SW480 (cell line): ENCODE results near the gene ANKRD36C.
"Not testable (repeated sequence)": the region's sequence is repeated elsewhere in the genome, so short reads cannot be mapped to it uniquely, and the experiment has no call there.

ENCODE experiments used
- DNase-seq: peaks from one replicate; pipeline ENCODE4 v3.0.0-alpha.2; 2016; ENCODE audit warnings: low spot score

ANKRD36C gene

DNA sequence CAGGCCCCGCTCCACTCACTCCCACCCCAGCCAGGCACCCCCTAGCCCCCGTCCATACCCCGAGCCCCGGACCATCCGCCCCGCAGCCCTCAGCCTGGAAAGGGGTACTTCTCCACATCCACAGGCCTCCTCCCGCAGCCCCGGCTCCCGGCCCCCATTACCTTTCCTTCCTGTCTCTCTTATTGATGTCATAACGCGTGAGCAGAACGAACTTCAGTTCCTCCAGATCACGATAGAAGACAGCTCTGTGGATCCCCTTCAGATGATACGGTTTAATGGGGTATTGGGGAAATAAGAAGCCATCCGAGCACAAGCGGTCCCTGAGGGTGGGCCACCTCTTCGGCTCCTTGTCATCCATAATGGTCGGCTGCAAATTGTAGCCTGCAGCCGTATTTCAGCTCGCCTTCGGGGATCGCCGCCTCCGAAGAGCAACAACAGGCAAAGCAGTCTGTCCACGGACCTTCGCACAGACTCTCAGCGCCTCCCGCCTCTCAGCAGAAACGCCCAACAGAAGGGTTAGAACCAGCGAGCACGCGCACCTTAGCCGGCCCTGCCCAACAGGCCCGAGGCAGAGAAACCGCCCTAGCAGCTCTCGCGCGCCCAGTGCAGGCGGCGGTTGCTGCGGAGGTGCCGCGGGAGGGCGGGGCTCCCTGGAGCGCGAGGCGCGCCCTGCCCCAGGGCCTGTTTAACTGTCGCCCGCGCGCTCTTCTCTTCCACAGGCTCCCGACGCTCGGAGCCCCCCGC lies at the start of gene ANKRD36C:
ANKRD36C (minus strand) TSS at position 474 of the 744 bp plus-strand sequence; CDS start at position 358, 116 bp downstream.
- peak; percentile 41 for DNase-seq

DNA sequence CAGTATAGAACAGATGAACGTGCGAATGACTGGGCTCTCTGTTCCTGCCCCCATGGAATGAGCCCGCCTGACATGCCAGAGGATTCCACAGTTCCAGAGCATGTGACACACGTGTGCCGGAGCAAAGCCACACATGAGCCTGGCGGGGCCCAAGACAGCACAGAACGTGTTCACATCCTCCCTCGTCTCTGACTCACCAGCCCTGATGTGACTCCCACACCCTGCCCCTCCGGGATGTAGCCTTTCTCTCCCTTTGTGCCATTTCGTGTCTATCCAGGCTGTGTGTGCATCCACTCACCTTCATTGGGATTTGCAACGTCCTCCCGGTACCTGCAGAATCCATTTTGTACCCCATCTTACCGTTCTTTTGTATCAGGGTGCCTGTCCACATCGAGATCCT lies 43.9 kb upstream of the ANKRD36C start:
- DNase-seq: not testable (repeated sequence)

DNA sequence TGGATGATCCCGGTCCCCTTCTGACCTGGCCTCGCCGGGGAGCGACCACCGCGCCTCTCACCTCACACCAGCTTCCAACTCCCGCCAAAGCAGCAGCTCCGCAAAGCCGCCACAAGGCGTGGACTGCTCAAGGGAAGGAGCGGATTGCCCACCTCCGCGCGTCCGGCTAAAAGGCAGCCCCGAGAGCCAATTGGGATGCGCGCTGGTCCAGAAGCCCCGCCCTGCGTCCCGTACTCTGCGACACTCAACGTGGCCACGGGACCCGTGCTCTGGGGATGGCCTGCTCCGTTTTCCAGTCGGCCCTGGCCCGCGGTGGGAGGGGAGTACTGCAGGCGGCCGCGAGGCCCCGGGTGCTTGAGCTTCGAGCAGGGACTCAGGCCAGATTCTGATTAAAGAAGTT lies 43.2 kb upstream of the ANKRD36C start, which contains the start of gene GPAT2:
GPAT2 (minus strand) TSS at position 125 of the 400 bp plus-strand sequence. CDS start 2,557 bp downstream, outside the sequence.
- DNase-seq: not testable (repeated sequence)

DNA sequence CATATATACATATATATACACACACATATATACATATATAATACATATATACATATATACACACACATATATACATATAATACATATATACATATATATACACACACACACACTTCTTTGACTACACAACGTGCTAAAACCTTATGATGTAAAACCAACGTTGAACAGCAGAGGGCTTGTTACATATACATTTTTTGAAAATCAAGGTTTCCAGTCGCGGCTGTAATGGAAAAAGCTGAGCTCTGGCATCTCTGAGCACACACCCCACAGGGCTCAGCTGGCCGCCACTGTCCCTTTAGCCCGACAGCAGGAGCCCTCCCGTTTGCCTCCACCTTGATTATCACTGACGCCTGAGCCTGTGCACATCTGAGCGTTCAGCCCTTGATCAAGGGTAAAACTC lies 42.4 kb upstream of the ANKRD36C start:
- DNase-seq: not testable (repeated sequence)

DNA sequence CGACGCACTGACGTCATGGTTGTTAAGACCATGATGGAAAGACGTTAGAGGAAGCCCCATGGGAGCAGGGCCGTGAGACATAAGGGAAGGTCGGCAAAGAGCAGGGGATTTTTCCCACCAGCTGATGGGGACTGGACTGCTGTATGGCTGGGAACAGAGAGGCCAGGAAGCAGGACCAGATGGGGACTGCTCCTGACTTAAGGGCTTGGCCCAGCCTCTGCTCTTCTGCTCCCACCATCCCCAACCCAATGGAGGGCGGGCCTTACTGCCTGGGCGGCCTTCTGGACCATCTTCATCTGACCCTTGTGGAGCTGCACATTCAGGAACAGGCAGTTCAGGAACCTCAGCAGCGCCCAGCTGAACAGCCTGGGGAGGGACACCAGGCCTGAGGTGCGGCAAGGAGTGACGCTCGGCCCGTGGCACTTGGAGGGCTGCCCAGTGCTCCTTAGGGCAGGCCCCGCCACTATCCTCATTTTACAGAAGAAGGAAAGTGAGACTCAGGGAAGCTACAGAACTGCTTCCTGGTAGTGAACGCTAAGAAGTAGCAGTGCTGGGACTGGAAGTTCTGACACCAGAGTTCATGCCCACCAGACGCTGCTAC lies 36.2 kb upstream of the ANKRD36C start:
- DNase-seq: not testable (repeated sequence)

DNA sequence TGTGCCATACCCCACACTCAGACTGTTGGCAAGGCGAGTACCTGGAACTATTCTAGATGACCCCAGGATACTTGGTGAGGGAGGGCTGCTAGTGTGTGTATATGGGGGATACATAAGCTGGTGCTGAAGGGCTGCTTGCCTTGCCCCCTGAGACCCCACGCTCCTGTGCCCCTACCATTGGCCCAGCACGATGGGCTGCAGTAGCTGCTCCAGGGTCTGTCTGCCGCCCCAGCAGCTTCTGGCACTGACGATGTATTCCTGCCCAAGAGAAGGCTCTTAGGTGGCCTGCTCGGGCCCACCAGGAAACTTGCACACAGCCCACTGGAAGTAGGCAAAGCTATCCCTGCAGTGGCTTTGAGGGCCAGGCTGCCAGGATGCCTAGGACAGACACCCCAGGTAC lies 34.1 kb upstream of the ANKRD36C start:
- DNase-seq: not testable (repeated sequence)

DNA sequence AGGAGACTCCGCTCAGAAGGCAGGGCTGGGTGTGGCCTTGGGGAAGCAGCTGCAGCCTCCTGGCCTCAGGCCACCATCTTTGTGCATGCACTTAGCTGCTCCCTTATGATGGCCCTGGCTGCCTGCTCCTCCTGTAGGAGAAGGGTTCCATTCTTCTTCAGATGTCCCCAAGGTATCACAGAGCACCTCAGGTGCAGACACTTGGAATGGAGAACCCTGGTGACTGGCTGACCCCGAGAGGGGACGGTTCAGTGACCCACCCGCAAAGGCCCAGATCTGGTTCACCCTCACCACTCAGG lies 33.5 kb upstream of the ANKRD36C start:
- no peak for DNase-seq

DNA sequence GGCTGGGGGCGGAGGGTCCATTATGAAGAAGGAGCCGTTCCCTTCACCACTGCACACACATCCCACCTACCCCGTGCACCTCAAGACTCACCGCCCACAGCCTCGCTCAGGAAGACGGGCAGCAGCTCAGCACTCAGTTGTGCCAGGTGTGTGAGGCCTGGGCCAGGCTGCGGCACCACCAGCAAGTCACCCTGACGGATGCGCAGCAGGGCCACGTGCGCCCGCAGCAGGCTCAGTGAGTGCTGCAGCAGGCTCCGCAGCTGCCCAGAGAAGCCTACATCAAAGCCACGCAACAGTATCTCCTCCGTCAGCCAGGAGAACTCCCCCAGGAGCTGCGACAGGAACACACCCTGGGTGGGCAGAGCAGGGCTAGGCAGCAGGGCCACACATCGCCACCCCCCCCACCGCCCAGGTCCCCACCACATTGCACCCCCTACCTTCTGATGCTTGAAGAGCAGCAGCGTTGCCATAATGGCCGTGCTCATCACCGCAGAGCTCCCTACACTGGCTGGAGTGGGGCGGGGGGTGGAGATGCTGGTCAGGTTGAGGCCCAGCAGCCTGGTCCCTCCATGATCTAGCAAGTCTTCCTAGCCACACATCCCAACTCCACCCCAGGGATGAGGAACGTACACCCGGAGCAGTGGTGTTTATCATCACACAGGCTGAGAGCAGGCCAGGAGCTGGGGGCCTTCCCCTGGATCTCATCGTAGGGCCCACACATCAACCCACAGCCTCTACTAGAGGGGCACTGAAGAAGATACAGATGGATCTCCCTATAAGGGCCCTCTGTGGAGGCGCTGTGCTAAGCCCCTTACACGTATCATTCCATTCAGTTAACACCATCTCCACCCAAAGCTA lies 32.9 kb upstream of the ANKRD36C start:
- DNase-seq: no peak

DNA sequence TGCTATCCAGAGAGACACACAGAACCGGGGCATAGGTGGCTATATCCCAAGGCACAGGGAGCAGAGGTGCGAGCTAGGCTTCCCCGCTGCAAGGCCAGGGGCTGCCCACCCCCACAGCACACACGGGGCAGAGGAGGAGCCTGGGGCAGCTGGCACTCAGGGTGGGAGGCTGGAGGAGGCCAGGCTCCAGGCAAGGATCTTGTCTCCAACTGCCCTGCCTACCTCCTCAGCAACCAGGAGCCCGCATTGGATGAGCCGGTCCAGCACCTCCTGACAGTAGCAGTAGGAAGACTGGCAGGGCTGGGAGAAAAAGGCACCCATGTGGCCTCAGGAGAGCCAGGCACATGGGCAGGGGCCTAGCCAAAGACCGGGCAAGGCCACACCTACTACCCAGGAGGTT lies 32.1 kb upstream of the ANKRD36C start:
- not testable (repeated sequence) for DNase-seq

DNA sequence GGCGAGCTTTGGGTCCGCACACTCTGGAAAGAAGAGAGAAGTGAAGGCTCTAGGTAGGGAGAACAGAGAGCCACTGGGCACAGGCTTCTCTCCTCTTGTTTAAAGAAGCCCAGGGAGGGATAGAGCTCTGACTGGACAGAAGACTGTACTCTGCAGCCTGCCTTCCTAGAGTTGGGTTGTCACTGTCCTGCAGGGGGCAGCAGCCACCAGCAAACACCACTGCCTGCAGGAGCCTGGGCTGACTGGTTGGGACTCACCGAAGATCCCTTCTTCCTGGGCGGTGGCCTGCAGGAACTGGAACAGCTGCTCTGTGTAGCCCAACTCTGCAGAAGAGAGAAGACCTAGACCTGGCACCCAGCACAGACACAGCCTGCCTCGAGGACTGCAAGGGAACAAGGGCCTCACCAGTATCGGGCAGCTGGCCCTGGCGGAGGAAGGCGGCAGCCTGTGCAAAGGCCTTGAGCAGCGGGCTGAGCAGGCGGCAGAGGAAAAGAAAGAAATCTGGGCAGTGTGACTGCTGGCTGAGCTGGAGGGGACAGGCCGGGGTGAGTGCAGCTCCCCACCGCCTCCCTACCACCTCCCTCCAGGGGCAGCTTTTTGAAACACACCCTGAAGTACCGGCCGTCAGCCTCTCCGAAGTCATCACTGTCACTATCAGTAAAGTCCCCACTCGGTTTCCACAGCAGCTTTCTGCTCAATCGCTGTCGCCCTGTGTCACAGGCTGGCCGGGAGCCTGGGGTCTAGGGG lies 31.2 kb upstream of the ANKRD36C start:
- peak; percentile 81 for DNase-seq

DNA sequence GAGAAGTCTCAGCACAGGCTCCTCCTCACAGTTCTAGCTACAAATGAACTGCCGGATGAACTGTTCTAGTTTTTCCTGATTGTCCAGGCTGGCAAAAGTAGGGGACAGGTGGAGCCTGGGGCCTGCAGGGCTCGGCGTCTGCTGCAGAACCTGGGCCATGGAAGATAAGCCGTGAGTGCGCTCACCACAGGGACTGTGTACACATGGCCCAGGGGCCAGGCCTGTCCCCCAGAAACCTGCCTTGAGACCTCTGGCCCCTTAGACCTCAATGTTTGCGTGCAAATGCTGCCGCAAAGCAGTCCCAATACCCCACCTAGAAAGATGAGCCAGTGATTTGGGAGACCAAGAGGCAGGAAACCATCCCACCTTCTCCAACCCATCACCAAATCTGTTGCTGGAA lies 30.5 kb upstream of the ANKRD36C start:
- not testable (repeated sequence) for DNase-seq

DNA sequence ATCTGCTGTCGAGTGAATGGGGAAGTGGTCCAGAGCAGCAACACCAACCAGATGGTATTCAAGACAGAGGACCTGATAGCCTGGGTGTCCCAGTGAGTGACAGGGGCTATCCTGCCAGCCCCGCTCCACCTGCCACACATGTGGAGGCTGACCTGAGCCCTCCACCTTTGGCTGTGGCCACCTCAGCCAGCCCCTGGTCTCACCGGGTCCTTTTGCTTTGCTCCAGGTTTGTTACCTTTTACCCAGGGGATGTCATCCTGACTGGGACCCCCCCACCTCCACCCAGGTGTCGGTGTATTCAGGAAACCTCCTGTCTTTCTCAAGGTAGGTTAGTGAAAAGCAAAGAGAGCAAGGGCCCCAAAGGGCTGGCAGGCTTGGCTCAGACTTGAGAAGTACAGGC lies 29.5 kb upstream of the ANKRD36C start:
- DNase-seq: not testable (repeated sequence)

DNA sequence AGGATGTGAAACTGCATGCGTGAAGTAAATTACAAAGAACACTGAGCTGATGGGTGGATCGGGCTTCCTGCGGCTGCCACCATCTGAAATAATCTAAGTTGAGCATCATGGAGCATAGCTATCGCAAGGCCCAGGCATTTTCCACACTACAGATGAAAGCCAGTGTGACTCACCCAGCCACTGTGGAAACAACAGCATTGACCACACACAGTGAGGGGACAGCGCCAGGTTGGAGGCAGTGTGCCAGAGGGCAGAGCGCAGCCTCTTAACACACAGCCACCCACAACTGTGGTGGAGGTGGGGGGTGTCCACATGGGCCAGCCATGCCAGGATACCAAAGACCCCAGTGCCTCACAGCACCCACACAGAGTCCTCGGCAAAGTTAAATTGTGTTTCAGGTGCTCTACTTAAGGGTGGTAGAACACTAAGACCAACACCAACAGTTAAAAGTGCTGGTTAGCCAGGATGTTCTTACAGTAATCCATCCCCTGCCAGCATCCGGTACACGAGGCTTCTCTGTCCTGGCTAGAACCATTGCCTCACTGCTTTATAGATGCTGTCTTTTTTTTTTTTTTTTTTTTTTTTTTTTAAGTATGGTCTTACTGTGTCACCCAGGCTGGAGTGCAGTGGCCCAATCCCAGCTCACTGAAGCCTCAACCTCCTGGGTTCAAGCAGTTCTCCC lies 28.4 kb upstream of the ANKRD36C start:
- not testable (repeated sequence) for DNase-seq

DNA sequence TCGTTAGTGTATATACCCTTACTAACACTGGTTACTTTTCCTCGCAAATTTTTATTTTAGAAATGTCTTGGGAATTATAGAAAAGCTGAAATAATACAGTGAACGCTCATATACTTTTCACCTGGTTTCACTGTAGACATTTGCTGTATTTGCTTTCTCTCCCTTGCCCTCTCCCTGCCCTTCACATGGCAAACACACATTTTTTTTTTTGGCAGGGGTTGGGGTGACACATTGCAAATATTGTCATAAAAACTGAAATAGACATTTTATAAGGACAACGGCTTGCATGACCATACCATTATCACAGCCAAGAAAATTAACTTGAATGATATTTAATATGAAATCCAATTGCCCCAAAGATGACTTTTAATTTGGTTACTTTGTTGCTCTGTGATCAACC lies 24.7 kb upstream of the ANKRD36C start:
- not testable (repeated sequence) for DNase-seq

DNA sequence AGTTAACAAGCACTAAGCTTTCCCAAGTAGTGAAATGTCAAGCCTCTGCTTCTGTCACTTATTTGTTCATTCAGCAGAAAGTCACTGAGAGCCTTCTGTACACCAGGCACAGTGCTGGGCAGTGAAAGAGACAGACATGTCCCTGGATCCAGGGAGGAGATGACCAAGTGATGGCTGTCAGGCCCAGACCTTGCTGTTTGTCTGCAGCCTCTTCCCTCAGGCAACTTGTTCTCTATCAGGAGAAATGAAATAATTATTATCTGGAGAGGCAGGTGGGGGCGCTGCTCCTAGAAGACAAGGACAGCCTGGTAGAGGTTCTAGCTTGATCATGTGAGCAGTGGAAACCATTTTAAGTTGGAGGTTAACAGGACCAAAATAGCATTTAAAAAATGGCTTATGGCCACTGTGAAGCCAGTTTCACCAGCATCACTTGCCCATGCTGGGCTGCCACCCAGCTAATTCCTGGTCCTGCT lies 21.2 kb upstream of the ANKRD36C start:
- DNase-seq: not testable (repeated sequence)

DNA sequence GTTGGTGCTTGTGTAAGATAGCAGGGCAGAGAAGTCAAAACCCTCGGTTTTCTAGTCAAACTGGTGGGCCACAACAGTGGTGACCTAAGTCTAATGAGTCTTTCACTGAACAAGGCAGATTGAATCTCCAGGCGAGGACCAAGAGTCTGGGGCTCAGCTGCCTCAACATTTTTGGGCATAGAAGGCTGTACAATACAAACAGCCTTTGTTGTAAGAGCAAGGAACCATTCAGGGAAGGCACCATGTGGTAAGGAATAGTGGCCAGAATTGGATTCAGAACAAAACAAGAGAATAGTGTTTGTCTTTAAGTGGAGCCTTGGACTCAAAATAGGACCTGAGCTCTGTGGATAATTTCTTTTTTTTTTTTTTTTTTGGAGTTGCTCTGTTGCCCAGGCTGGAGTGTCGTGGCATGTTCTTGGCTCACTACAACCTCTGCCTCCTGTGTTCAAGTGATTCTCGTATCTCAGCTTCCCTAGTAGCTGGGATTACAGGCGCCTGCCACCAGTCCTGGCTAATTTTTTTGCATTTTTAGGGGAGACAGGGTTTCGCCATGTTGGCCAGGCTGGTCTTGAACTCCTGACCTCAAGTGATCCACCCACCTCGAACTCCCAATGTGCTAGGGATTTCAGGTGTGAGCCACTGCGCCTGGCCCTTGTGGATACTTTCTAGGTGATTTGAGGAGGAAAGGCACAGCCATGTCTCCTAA lies 20.6 kb upstream of the ANKRD36C start:
- not testable (repeated sequence) for DNase-seq

DNA sequence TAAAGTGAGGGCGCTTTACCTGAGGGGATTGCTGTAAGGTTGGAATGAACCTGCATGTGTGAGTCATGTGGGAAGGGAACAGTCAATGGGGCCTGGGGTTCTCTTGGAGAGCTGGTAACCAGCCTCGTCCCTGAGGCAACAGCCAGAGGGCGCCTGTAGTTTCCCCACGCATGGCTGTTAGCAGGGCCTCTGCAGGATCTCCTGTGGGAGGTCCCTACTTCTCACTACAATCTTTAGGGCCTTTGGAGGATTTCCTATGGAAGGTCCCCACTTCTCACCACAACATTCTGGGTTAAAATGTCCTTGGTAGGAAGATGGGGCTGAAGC lies 19.5 kb upstream of the ANKRD36C start:
- peak; percentile 70 for DNase-seq

DNA sequence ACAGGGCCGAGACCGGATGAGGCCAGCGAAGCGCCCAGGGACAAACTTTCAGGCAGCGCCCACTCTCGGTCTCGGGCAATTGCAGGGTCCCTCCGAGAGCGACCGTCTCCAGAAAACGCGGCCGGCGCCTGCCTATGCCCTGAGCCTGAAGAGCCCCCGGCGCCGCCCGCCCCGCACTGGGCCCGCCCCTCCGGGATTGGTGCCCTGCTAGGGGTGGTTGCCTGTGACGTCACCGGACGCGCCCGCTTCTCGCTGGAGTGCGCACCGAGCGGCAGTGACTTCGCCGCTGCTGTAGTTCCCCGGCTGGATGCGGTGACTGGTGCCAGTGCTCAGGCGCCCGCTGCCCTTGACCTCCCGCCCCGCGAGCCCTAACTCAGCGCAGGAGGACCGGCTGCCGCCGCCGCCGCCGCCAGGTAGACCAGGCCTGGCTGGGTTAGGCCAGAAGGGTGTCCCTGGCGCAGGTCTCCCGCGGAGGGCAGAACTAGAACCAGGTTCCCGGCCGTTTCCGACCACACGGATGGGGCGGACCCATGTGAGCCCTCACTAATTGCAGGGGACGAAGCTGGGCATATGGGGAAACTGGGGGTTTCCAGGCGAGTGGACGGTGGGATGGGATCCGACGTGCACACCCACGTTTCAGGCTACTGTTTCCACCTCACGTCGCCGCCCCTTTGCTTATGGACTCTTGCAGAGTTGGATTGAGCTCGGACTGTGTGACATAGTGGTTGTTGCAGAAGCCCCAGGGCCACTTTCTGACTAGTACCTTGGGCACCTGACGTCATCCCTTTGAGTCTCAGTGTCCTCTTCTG lies 18.9 kb upstream of the ANKRD36C start:
- peak; percentile 84 for DNase-seq

DNA sequence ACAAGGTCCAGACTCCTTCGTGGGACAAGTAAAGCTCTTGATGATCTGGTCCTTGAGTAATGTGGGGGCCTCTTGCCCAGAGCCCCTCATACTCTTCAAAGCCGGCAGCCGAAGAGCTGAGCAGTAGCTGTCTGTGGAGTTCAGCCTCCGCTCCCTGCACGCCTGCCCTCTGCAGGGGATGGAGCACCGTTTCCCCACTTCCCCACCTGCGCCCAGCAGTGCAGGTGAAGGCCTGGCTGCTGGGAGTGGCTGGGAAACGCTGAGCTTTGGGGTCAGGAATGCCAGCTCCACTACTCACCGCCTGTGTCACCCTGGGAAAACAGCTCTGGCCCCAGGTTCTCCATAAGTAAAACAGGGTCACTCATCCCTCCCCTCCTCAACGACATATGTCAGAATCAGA lies 18.2 kb upstream of the ANKRD36C start:
- DNase-seq: peak; percentile 71

DNA sequence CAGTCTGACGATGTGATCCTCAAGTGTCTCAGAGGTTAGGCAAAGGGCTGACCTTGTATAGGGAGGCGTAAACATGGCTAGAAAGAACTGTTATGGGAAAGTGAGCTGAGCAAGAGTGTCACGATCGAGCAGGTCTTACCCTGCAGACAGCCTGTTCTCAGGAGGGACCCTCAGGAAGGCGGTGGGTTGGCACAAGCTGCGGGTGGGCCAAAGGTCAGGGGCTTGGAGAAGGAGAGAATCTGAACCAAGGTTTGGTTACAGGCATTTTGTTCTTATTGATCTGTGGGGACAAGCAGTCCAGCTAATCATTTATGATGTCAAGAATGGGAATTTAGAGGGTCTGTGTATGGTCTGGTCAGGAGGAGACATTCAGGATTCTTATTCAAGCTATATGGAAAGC lies 16.4 kb upstream of the ANKRD36C start:
- not testable (repeated sequence) for DNase-seq
